RWPE1 (cell line): ENCODE measurements around the gene CMTM2.
"Not testable (repeated sequence)": the region's sequence is repeated elsewhere in the genome, so short reads cannot be mapped to it uniquely, and the experiment has no call there.

ENCODE experiments used
- CTCF ChIA-PET: fragments of 350-600 bp; sonication (Branson Sonifier 250); formaldehyde crosslinking; extraction: SDS; loops from one replicate; lab custom pipeline; 2021; lab: Yijun Ruan, JAX
- POLR2A ChIA-PET: fragments of 400-600 bp; formaldehyde crosslinking; extraction: SDS; loops from one replicate; lab custom pipeline; 2020; ENCODE audit warnings: antibody characterized with exemption; ENCODE audit not compliant: low non-redundant PET; lab: Yijun Ruan, JAX
- DNase-seq: peaks from one replicate; pipeline ENCODE4 v3.0.0; 2012; ENCODE audit warnings: low spot score
- H3K27ac ChIP-seq: fragments of 450-650 bp; 2 replicates; pipeline ENCODE4 v1.5.1; 2017
- CTCF ChIP-seq: fragments of 450-650 bp; conservative IDR thresholded peaks from 2 replicates; pipeline ENCODE4 v1.5.1; 2017; ENCODE audit warnings: low read depth, mild to moderate bottlenecking

Gene CMTM2

DNA sequence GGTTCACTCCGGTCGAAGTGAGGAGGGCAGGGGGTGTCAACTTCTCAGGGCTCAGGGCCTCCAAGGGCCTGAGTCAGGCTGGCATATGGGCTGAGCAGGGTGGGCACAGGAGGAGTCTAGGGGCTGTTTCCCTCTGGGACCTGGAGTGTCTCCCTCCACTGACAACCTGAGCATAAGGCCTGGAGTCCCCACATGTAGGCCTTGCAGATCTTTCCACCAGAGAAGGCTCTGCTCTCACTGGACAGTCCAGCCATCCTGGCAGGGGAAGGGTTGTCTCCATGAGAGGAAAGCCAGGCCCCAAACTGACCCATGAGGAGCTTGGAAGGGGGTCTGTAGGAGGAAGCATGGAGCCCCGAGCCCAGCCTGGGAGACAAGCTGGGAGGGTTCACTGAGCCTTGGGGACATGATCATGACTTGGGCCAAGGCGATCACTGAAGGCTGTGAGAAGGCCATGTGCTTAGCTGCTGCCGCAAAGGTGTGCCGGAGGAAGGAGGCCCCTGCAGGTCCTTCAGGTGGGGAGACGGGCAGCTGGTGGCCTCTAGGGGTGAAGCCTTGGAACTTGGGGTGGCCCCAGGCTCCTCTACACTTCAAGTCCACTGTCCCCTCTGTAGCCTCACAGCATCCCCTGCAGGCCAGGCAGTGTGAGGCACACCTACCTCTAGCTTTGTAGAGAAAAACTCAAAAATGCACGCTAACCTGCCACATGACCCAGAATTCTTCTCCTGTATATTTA is 9.9 kb downstream of the CMTM2 start:
- ChIA-PET POLR2A (no interaction called here), CTCF (interaction anchor here (0.8 to 1.5 kb wide), 3 partner anchors 9 to 182 kb away, joined by 3 to 5 read pairs (median 3); no protein-coding TSS in a partner anchor)
- TF ChIP-seq CTCF, result peak; percentile 13; the same call in 1 of the 2 replicates
- no peak for DNase-seq
- no peak overlapping the region for H3K27ac ChIP-seq

DNA sequence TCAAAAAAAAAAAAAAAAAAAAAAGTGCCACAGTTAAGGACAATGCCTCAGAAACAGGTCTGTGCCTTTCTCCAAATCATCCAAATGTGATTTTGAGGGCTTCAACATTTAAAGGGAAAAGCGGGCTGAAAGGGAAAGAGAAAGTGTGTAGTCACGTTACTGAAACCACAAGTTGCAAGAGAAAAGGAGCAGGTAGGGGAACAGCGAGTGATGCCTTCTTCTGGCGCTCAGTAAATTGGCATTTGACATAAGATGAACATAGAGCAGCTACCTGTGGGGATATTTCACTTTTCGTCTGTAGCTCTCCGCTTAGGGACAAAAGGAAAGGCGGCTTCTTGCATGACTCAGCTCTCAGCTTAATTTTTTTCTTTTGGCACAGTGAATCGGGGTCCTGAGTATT is 11.1 kb downstream of the CMTM2 start:
- no peak overlapping the region for H3K27ac ChIP-seq
- ChIA-PET CTCF (interaction anchor here (1.5 kb wide), 1 partner anchor 184 kb away, joined by 5 read pairs; no protein-coding TSS in a partner anchor), POLR2A (no interaction called here)
- no peak for TF ChIP-seq CTCF
- no peak for DNase-seq

DNA sequence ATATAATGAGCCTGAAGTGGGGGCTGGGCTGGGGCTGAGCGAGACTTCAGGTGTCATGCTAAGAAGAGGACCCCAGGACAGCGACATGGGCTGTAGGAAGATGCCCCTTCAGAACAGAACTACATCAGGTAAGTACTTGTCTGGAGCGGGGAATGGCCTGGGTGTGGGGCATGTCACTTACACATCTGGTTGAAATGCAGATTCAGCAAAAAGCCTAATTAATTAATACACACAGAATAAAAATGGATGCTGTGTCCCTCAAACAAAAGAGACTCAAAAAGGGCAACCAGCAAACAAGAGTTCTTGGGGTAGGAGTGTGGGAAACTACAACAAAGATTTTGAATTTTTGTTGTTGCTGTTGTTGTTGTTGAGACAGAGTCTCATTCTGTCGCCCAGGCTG is 11.8 kb downstream of the CMTM2 start:
- no peak for DNase-seq
- ChIA-PET CTCF (interaction anchor here (0.5 kb wide), 1 partner anchor 8 kb away, joined by 8 read pairs; no protein-coding TSS in a partner anchor), POLR2A (no interaction called here)
- H3K27ac ChIP-seq, result no peak overlapping the region
- no peak for TF ChIP-seq CTCF

DNA sequence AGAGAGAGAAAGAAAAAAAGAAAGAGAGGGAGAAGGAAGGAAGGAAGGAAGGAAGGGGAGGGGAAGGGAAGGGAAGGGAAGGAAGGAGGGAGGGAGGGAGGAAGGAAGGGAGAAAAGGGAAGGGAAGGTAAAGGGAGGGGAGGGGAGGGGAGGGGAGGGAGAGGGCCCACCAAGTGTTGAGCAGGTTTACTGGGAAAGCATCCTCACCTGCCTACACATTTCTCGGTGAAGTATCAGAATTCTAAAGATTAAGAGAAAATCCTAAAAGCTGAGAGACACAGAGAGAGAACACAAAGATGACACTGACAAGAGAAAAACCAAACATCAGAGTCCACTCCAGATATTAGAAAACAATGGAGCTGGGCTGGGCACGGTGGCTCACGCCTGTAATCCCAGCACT is 13.0 kb downstream of the CMTM2 start:
- H3K27ac ChIP-seq, result no peak overlapping the region
- DNase-seq, result no peak
- ChIA-PET CTCF (no interaction called here), POLR2A (no interaction called here)
- TF ChIP-seq CTCF, result no peak

- no peak for DNase-seq
- CTCF ChIA-PET, result no interaction called here
Measured at GRCh38 chr16:66592814-66593213, 13.6 kb downstream of the CMTM2 start.

DNA sequence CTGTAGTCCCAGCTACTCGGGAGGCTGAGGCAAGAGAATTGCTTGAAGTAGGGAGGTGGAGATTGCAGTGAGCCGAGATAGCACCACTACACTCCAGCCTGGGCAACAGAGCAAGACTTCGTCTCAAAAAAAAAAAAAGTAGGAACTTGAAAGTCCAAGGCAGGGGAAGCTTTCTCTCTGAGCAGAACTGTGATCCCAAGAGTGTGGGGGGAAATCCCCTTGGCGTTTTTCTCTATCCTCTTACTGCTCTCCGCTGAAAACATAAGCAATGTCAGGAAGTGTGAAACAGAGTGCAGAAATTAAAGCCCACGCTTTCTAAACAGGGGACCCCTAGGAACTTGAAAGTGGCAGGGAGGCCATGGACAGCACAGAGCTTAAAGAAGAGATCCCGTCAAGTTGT is 15.5 kb downstream of the CMTM2 start:
- POLR2A ChIA-PET, result no interaction called here
- CTCF ChIA-PET, result interaction anchor here (1.2 kb wide), 1 partner anchor 14 kb away, joined by 5 read pairs; no protein-coding TSS in a partner anchor

More at GRCh38 chr16:66592814-66593213, 13.6 kb downstream of the CMTM2 start:
- no peak overlapping the region for H3K27ac ChIP-seq
- TF ChIP-seq CTCF, result no peak
- POLR2A ChIA-PET, result no interaction called here

DNA sequence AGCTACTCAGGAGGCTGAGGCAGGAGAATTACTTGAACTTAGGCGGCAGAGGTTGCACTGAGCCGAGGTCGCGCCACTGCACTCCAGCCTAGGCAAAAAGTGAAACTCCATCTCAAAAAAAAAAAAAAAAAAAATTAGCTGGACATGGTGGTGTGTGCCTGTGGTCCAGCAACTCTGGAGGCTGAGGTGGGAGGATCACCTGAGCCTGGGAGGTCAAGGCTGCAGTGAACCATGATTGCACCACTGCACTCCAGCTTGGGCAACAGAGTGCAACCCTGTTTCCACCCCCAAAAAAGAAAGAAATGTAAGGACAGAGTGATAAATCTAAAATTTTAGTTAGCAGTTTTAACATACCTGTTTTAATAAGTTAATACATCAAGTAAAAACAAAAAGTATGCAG is 17.3 kb downstream of the CMTM2 start:
- H3K27ac ChIP-seq, DNase-seq: not testable (repeated sequence)
- CTCF ChIA-PET, result interaction anchor here (0.6 kb wide), 2 partner anchors 37 to 53 kb away, joined by 3 read pairs; no protein-coding TSS in a partner anchor
- POLR2A ChIA-PET, result interaction anchor here (0.6 kb wide), 1 partner anchor 163 kb away, joined by 4 read pairs; no protein-coding TSS in a partner anchor

More for the DNA sequence above, 15.5 kb downstream of the CMTM2 start:
- no peak for TF ChIP-seq CTCF
- H3K27ac ChIP-seq, result no peak overlapping the region
- DNase-seq, result no peak
